IMR-90 (cell line): Measurements from ENCODE around the gene IMP3. TPM values are rescaled to one million over a fixed set of nuclear protein-coding genes. Genes with fewer than 3 reads are reported as not detected.

Experiments used
- ATAC-seq: fragments of 200-7000 bp; cut with Tn5 transposase; 2 replicates; pipeline ENCODE4 v1.9.1; 2020; ENCODE audit warnings: low read depth, mild to moderate bottlenecking, moderate library complexity
- BruUV-seq: library from RNA; stranded (reverse); fragments of 400-500 nt; replicated peaks from 2 replicates; lab custom pipeline; 2021; lab: Mats Ljungman, UMichigan
- CTCF ChIA-PET: fragments of 300-600 bp; formaldehyde crosslinking; extraction: SDS; loops from one replicate; lab custom pipeline; 2021; ENCODE audit warnings: antibody characterized with exemption; lab: Yijun Ruan, JAX
- POLR2A ChIA-PET: fragments of 300-600 bp; sonication (Branson Sonifier 250); formaldehyde crosslinking; loops from one replicate; lab custom pipeline; 2022; ENCODE audit warnings: antibody characterized with exemption; ENCODE audit not compliant: unreplicated experiment; lab: Charles Lee
- DNase-seq: peaks from one replicate; pipeline ENCODE4 v3.0.0; 2013
- H2AFZ ChIP-seq: replicated peaks from 2 replicates; pipeline ENCODE3; 2013; ENCODE audit warnings: low read length, mild to moderate bottlenecking; ENCODE audit not compliant: poor library complexity
- H2AK5ac ChIP-seq: 2 replicates; pipeline ENCODE4 v1.6.1; 2013; ENCODE audit warnings: low read depth, low read length, inconsistent platforms
- H2AK9ac ChIP-seq: replicated peaks from 2 replicates; pipeline ENCODE3; 2013; ENCODE audit warnings: mild to moderate bottlenecking, low read depth, low read length, moderate library complexity; ENCODE audit not compliant: poor library complexity
- H2BK120ac ChIP-seq: 2 replicates; pipeline ENCODE4 v1.6.1; 2013; ENCODE audit warnings: low read depth, low read length, inconsistent platforms
- H2BK15ac ChIP-seq: 3 replicates; pipeline ENCODE4 v1.6.1; 2013; ENCODE audit warnings: low read depth, low read length, inconsistent platforms
- H2BK20ac ChIP-seq: 2 replicates; pipeline ENCODE4 v1.6.1; 2013; ENCODE audit warnings: low read depth, mild to moderate bottlenecking, inconsistent platforms, low read length, moderate library complexity
- H2BK5ac ChIP-seq: 2 replicates; pipeline ENCODE4 v1.6.1; 2013; ENCODE audit warnings: mild to moderate bottlenecking, low read depth, low read length, inconsistent platforms; ENCODE audit not compliant: poor library complexity, severe bottlenecking
- H3K14ac ChIP-seq: replicated peaks from 2 replicates; pipeline ENCODE4 v1.6.1; 2013; ENCODE audit warnings: low read depth, low read length, inconsistent platforms
- H3K18ac ChIP-seq: 2 replicates; pipeline ENCODE4 v1.6.1; 2013; ENCODE audit warnings: low read depth, low read length, control low read depth
- H3K23ac ChIP-seq: 2 replicates; pipeline ENCODE4 v1.6.1; 2013; ENCODE audit warnings: low read depth, low read length, inconsistent platforms
- H3K27ac ChIP-seq: 2 replicates; pipeline ENCODE4 v1.5.1; 2013; ENCODE audit warnings: mild to moderate bottlenecking, control low read depth, low read length; ENCODE audit not compliant: insufficient read depth
- H3K27me3 ChIP-seq: 2 replicates; pipeline ENCODE4 v1.6.1; 2013; ENCODE audit warnings: low read length; ENCODE audit not compliant: control insufficient read depth, insufficient read depth
- H3K36me3 ChIP-seq: 2 replicates; pipeline ENCODE4 v1.6.1; 2013; ENCODE audit warnings: low read length, mixed read lengths; ENCODE audit not compliant: control insufficient read depth, insufficient read depth
- H3K4ac ChIP-seq: 2 replicates; pipeline ENCODE4 v1.6.1; 2013; ENCODE audit warnings: low read depth, low read length, inconsistent platforms
- H3K4me1 ChIP-seq: 2 replicates; pipeline ENCODE4 v1.6.1; 2013; ENCODE audit warnings: low read length, mixed read lengths; ENCODE audit not compliant: control insufficient read depth, insufficient read depth
- H3K4me2 ChIP-seq: 2 replicates; pipeline ENCODE4 v1.6.1; 2013; ENCODE audit warnings: low read depth, mild to moderate bottlenecking, control low read depth, low read length, moderate library complexity
- H3K4me3 ChIP-seq: 2 replicates; pipeline ENCODE4 v1.5.1; 2013; ENCODE audit warnings: low read depth, mild to moderate bottlenecking, control low read depth, low read length, moderate library complexity; ENCODE audit not compliant: insufficient read depth
- H3K56ac ChIP-seq: 2 replicates; pipeline ENCODE4 v1.6.1; 2013; ENCODE audit warnings: low read length, inconsistent platforms; ENCODE audit not compliant: insufficient read depth; ENCODE audit errors: extremely low read depth
- H3K79me1 ChIP-seq, 2 experiments: 2 replicates each; pipeline ENCODE4 v1.6.1; 2013; ENCODE audit warnings: low read length in 2 of 2, inconsistent platforms in 1 of 2, low read depth in 1 of 2
- H3K9ac ChIP-seq: 2 replicates; pipeline ENCODE4 v1.6.1; 2013; ENCODE audit warnings: low read depth, low read length, control low read depth
- H3K9me1 ChIP-seq: 2 replicates; pipeline ENCODE4 v1.6.1; 2013; ENCODE audit warnings: low read length, inconsistent platforms; ENCODE audit not compliant: insufficient read depth
- H3K9me3 ChIP-seq: 2 replicates; pipeline ENCODE4 v1.6.1; 2013; ENCODE audit warnings: low read length; ENCODE audit not compliant: control insufficient read depth, insufficient read depth
- H4K20me1 ChIP-seq: 2 replicates; pipeline ENCODE4 v1.6.1; 2013; ENCODE audit warnings: low read length, inconsistent platforms; ENCODE audit not compliant: insufficient read depth
- H4K5ac ChIP-seq: 2 replicates; pipeline ENCODE4 v1.6.1; 2013; ENCODE audit warnings: mild to moderate bottlenecking, low read depth, low read length, control low read depth
- H4K8ac ChIP-seq, 2 experiments: 2 replicates each; pipeline ENCODE4 v1.6.1; 2013; ENCODE audit warnings: low read depth in 2 of 2, low read length in 2 of 2, control low read depth in 1 of 2, inconsistent platforms in 1 of 2
- H4K91ac ChIP-seq: 2 replicates; pipeline ENCODE4 v1.6.1; 2013; ENCODE audit warnings: low read depth, low read length, inconsistent platforms; ENCODE audit not compliant: insufficient read depth
- FOS ChIP-seq: fragments of 150-350 bp; IDR thresholded peaks from 2 replicates; pipeline ENCODE4 v1.6.1; 2016; ENCODE audit warnings: low read depth, low read length
- MAZ ChIP-seq: IDR thresholded peaks from 2 replicates; pipeline ENCODE4 v1.6.1; 2012; ENCODE audit warnings: low read depth, mild to moderate bottlenecking, low read length, improper control_type of control experiment, moderate library complexity, borderline replicate concordance
- RCOR1 ChIP-seq: IDR thresholded peaks from 2 replicates; pipeline ENCODE4 v1.6.1; 2012; ENCODE audit warnings: mild to moderate bottlenecking, low read length, improper control_type of control experiment; ENCODE audit not compliant: insufficient replicate concordance
- WGBS, 2 experiments: methylation state at CpG; one replicate each; pipeline versions ENCODE4 v1.1.5 to v1.1.7; 2013; ENCODE audit warnings: missing lambda C conversion rate in 2 of 2; ENCODE audit not compliant: insufficient read length in 1 of 2; ENCODE audit errors: extremely low coverage in 2 of 2; 5-methylcytosine and 5-hydroxymethylcytosine counted together
- dilution Hi-C: fragments of 300-500 bp; cut with HindIII; formaldehyde crosslinking; loops from one replicate; pipeline ENCODE4 v1.14.3; 2018; ENCODE audit warnings: low sequenced_read_pairs; ENCODE audit not compliant: unreplicated experiment
- in situ Hi-C: fragments of 300-500 bp; cut with MboI; formaldehyde crosslinking; loops from 3 replicates; pipeline ENCODE4 v1.14.3; 2019; ENCODE audit warnings: low sequenced_read_pairs, inconsistent platforms, mixed read lengths
- intact Hi-C: fragments of 100-400 bp; cut with micrococcal nuclease; formaldehyde crosslinking; loops from 2 replicates; pipeline ENCODE4 v1.10.0; 2022
- polyA plus RNA-seq, 3 experiments: library from polyadenylated mRNA; depleted of rRNA; stranded (reverse); fragments of >200 nt; gene quantifications; 2 replicates each; pipeline ENCODE4 v1.2.3, GENCODE V29; 2012; ENCODE audit warnings: low replicate concordance in 1 of 3
- total RNA-seq: library from RNA; depleted of rRNA; stranded (reverse); fragments of >200 nt; gene quantifications from 2 replicates; pipeline ENCODE4 v1.2.3, GENCODE V29; 2012

Gene IMP3
- total and polyA plus RNA-seq, 2 of the 4 experiments (the other 2 are of a cell fraction), result 42.1 to 59.3 TPM

DNA sequence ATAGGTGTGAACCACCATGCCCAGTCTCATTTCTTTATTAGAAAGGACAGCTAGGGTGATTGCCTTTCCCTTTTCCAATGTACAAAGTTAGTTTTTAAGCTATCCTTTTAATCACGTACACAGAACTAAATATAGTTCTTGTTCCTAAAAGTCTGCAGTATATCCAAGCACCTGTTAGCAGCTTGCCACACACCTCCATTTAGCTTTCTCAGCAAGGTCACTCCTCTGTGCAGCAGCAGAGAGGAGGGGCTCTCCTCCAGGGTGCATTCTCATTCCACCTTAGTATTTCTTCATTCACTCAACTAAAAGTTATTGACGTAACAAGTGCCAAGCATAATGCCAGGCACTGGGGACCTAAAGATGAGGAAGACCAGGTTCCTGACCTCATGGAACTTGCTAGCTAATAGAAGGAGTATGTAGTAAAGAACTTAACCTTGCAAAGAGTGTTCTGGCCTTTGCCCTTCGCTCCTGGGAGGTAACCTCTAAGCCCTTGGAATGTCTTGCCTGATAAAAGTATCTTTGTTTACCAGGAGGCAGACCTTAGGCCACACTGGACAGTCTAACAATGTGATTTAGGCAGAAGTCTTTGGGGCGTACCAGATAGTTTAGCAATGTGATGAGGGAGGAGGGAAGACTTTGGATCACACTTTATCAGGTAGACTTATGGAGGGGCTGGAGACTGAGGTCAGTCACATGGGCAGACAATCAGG is 48.2 kb downstream of the IMP3 start:
- H2AK5ac ChIP-seq, result no peak overlapping the region
- H3K27ac ChIP-seq, result no peak overlapping the region
- no peak overlapping the region for H3K4ac ChIP-seq
- ChIA-PET CTCF (interaction anchor here (1.1 kb wide), 1 partner anchor 58 kb away, joined by 4 read pairs; no protein-coding TSS in a partner anchor), POLR2A (no interaction called here)
- no peak for DNase-seq
- H2BK15ac ChIP-seq, result no peak overlapping the region
- no peak overlapping the region for H2BK120ac ChIP-seq
- H3K4me1 ChIP-seq, result no peaks in the 10 kb centered on the region
- no peaks in the 10 kb centered on the region for H3K9me1 ChIP-seq
- intact Hi-C loops (no loop called here), in situ Hi-C loops (no loop called here), dilution Hi-C loops (no loop called here)
- peaks cover 19% of the 10 kb centered on the region for H3K36me3 ChIP-seq
- no peak overlapping the region for H3K23ac ChIP-seq
- no peak for TF ChIP-seq MAZ
- no peak for TF ChIP-seq RCOR1
- no peak for TF ChIP-seq FOS
- no peak overlapping the region for H3K18ac ChIP-seq
- H3K4me3 ChIP-seq, result no peak overlapping the region
- no peak overlapping the region for H4K5ac ChIP-seq
- H2AK9ac ChIP-seq, result no peak overlapping the region
- no peak overlapping the region for H2BK20ac ChIP-seq
- no peak for ATAC-seq
- peaks cover 0 to 4% of the 10 kb centered on the region in 2 experiments; a peak in 1 of 4 replicates for H3K79me1 ChIP-seq
- no peak overlapping the region for H3K9ac ChIP-seq
- H2BK5ac ChIP-seq, result no peak overlapping the region
- H3K14ac ChIP-seq, result no peak overlapping the region
- BruUV-seq, result no TSS peak
- WGBS, 2 experiments, result no CpG with 5 or more reads among the region's 4 CpGs
- no peak overlapping the region for H3K4me2 ChIP-seq
- H4K20me1 ChIP-seq, result no peaks in the 10 kb centered on the region
- H4K8ac ChIP-seq, result no peak overlapping the region
- H3K9me3 ChIP-seq, result no peaks in the 10 kb centered on the region
- H3K56ac ChIP-seq, result no peak overlapping the region
- no peak overlapping the region for H4K91ac ChIP-seq
- H2AFZ ChIP-seq, result no peak overlapping the region
- H3K27me3 ChIP-seq, result no peaks in the 10 kb centered on the region
